Hepatocyte (in vitro differentiated cells): ENCODE results near the gene PRPSAP1. TPM values are rescaled to one million over a fixed set of nuclear protein-coding genes. Genes with fewer than 3 reads are reported as not detected.

Experiments
- DNase-seq: peaks from one replicate; pipeline ENCODE4 v3.0.0-alpha.2; 2016; ENCODE audit warnings: low spot score
- H2AFZ ChIP-seq: fragments of 200-600 bp; sonication (generic); 2 replicates; pipeline ENCODE4 v1.6.0; 2016; ENCODE audit warnings: antibody characterized with exemption, mild to moderate bottlenecking
- H3K27ac ChIP-seq: fragments of 200-600 bp; sonication (generic); 2 replicates; pipeline ENCODE4 v1.5.1; 2016; ENCODE audit warnings: mild to moderate bottlenecking
- H3K27me3 ChIP-seq: fragments of 200-600 bp; sonication (generic); 2 replicates; pipeline ENCODE4 v1.6.1; 2016
- H3K36me3 ChIP-seq: fragments of 200-600 bp; sonication (generic); replicated peaks from 2 replicates; pipeline ENCODE4 v1.5.1; 2016; ENCODE audit warnings: low read depth; ENCODE audit not compliant: insufficient read depth
- H3K4me1 ChIP-seq: fragments of 200-600 bp; sonication (generic); 2 replicates; pipeline ENCODE4 v1.5.1; 2016; ENCODE audit warnings: mild to moderate bottlenecking, moderate library complexity; ENCODE audit not compliant: insufficient read depth
- H3K4me2 ChIP-seq: fragments of 200-600 bp; sonication (generic); 2 replicates; pipeline ENCODE4 v1.6.0; 2016
- H3K4me3 ChIP-seq: fragments of 200-600 bp; sonication (generic); 2 replicates; pipeline ENCODE4 v1.5.1; 2016; ENCODE audit warnings: mild to moderate bottlenecking
- H3K79me2 ChIP-seq: fragments of 200-600 bp; sonication (generic); 2 replicates; pipeline ENCODE4 v1.6.0; 2017; ENCODE audit warnings: mild to moderate bottlenecking
- H3K9me2 ChIP-seq: fragments of 200-600 bp; sonication (generic); replicated peaks from 2 replicates; pipeline ENCODE4 v1.6.0; 2017; ENCODE audit warnings: mild to moderate bottlenecking; ENCODE audit not compliant: insufficient read depth
- H3K9me3 ChIP-seq: fragments of 200-600 bp; sonication (generic); 2 replicates; pipeline ENCODE4 v1.5.1; 2016; ENCODE audit warnings: low read depth, mild to moderate bottlenecking
- H4K20me1 ChIP-seq: fragments of 200-600 bp; sonication (generic); 2 replicates; pipeline ENCODE4 v1.6.0; 2016; ENCODE audit warnings: mild to moderate bottlenecking; ENCODE audit not compliant: insufficient read depth, poor library complexity, severe bottlenecking
- EZH2 ChIP-seq: fragments of 200-600 bp; sonication (generic); IDR thresholded peaks from 2 replicates; pipeline ENCODE4 v1.6.1; 2016; ENCODE audit warnings: antibody characterized with exemption, mild to moderate bottlenecking, borderline replicate concordance
- EZH2phosphoT487 ChIP-seq: fragments of 200-600 bp; sonication (generic); IDR thresholded peaks from one replicate; pipeline ENCODE4 v1.6.1; 2018; ENCODE audit warnings: antibody characterized with exemption, mild to moderate bottlenecking, low read depth, moderate library complexity; ENCODE audit not compliant: unreplicated experiment, severe bottlenecking
- WGBS: methylation state at CpG from one replicate; pipeline ENCODE4 v1.1.6; 2016; ENCODE audit warnings: low lambda C conversion rate; ENCODE audit errors: missing lambda C conversion rate; 5-methylcytosine and 5-hydroxymethylcytosine counted together
- polyA plus RNA-seq: library from polyadenylated mRNA; unstranded; fragments of >200 nt; fragmentation: Nextera tagmentation; extraction: Ambion mirVana; gene quantifications from 2 replicates; pipeline ENCODE4 v1.2.1, GENCODE V29; 2016
- total RNA-seq: library from RNA; depleted of rRNA; stranded (reverse); fragments of >200 nt; gene quantifications from 2 replicates; pipeline ENCODE4 v1.2.3, GENCODE V29; 2014
- TF ChIP-seq, protein P1 (sequence below): fragments of 200-600 bp; sonication (generic); IDR thresholded peaks from 2 replicates; pipeline ENCODE4 v1.5.1; 2016; ENCODE audit warnings: antibody characterized with exemption, mild to moderate bottlenecking; ENCODE audit not compliant: poor library complexity

Gene PRPSAP1
- total and polyA plus RNA-seq, 2 experiments from 2014 or later: 61.8 to 62.3 TPM

DNA sequence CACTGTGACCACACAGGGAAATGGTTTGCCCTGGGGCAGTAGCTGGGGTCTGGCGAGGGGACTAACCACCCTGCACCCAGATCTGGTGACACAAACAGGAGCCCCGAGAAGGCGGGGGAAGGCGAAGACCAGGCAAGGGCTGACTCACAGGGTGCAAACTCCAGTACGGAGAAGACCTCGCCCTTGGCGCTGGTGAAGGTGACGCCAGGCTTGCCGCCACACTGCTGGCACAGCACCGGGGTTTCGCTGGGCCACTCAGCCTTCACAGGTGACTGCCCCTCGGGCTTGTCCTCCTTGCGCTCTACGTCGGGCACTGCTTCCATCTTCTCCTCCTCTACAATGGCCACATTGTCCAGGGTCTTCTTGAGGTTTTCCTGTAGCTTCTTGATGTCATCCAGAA, 42.3 kb upstream of the PRPSAP1 start:
- Histone ChIP-seq H3K4me1 (no peaks in the 10 kb centered on the region), H4K20me1 (no peaks in the 10 kb centered on the region), H3K27me3 (no peaks in the 10 kb centered on the region), H3K9me2 (no peaks in the 10 kb centered on the region), H3K79me2 (no peaks in the 10 kb centered on the region), H3K9me3 (no peaks in the 10 kb centered on the region), H2AFZ (no peak overlapping the region), H3K4me2 (no peak overlapping the region), H3K27ac (no peak overlapping the region), H3K36me3 (no peaks in the 10 kb centered on the region), H3K4me3 (no peak overlapping the region)
- DNase-seq: no peak
- TF ChIP-seq EZH2phosphoT487: no peak
- TF ChIP-seq, protein P1, sequence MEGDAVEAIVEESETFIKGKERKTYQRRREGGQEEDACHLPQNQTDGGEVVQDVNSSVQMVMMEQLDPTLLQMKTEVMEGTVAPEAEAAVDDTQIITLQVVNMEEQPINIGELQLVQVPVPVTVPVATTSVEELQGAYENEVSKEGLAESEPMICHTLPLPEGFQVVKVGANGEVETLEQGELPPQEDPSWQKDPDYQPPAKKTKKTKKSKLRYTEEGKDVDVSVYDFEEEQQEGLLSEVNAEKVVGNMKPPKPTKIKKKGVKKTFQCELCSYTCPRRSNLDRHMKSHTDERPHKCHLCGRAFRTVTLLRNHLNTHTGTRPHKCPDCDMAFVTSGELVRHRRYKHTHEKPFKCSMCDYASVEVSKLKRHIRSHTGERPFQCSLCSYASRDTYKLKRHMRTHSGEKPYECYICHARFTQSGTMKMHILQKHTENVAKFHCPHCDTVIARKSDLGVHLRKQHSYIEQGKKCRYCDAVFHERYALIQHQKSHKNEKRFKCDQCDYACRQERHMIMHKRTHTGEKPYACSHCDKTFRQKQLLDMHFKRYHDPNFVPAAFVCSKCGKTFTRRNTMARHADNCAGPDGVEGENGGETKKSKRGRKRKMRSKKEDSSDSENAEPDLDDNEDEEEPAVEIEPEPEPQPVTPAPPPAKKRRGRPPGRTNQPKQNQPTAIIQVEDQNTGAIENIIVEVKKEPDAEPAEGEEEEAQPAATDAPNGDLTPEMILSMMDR: no peak
- no peak for TF ChIP-seq EZH2
- WGBS: 96% methylated on average over 15 of the region's 15 CpGs

DNA sequence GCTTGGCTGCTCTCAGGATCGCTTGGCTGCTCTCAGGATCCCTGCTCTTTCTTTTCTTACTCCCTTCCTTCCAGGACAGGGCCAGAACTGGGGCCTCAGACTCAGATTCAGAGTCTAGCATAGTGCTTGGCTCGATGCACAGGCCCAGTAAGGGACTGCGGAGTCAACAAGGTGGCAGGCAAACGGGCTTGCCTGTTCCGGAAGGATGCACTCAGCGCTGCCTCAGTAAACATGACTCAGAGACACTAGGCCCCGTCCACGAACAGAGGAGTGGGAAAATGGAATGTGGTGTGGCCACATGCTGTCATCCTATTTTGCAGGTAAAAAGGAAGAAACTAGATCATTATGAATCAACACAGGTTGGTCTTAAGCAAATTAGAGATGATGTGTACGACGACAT, 40.5 kb upstream of the PRPSAP1 start:
- Histone ChIP-seq H3K4me2 (no peak overlapping the region), H3K9me3 (no peaks in the 10 kb centered on the region), H4K20me1 (no peaks in the 10 kb centered on the region), H3K9me2 (no peaks in the 10 kb centered on the region), H3K36me3 (no peaks in the 10 kb centered on the region), H3K27ac (no peak overlapping the region), H3K79me2 (no peaks in the 10 kb centered on the region), H2AFZ (no peak overlapping the region), H3K4me3 (no peak overlapping the region), H3K4me1 (no peaks in the 10 kb centered on the region), H3K27me3 (no peaks in the 10 kb centered on the region)
- WGBS: 90% methylated on average over 10 of the region's 10 CpGs
- no peak for DNase-seq
- TF ChIP-seq EZH2phosphoT487: no peak
- no peak for TF ChIP-seq EZH2
- TF ChIP-seq, protein P1: no peak

DNA sequence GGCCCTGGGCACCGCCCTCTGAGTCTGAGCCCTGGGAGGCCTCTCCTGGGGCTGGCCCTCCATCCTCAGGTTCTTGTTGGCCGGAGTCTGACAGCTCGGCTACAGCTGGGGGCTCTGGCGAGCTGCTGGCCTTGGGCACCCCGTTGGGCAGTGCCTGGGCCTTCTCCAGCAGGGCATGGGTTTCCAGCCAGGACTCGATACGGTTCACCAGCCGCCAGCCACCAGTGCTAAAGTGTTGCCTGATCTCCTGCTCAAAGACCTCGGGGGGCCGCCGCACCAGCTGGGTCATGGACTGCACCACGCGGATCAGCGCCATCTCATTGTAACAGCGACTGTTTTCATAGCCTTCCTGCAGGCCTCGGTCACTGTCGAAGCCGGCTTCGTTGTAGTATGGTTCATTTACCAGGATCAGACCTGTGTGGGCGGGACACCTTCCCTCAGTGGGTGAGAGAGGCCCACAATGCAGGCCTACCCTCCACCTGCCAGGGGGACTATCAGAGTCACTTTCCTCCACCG, 37.5 kb upstream of the PRPSAP1 start:
- TF ChIP-seq, protein P1: no peak
- TF ChIP-seq EZH2 (no peak), EZH2phosphoT487 (no peak)
- no peaks in the 10 kb centered on the region for H3K27me3 ChIP-seq
- H2AFZ ChIP-seq: no peak overlapping the region
- no peak overlapping the region for H3K4me2 ChIP-seq
- no peaks in the 10 kb centered on the region for H3K9me2 ChIP-seq
- H3K27ac ChIP-seq: no peak overlapping the region
- no peak overlapping the region for H3K4me3 ChIP-seq
- H3K9me3 ChIP-seq: no peaks in the 10 kb centered on the region
- no peaks in the 10 kb centered on the region for H3K79me2 ChIP-seq
- H4K20me1 ChIP-seq: no peaks in the 10 kb centered on the region
- no peaks in the 10 kb centered on the region for H3K36me3 ChIP-seq
- WGBS: 94% methylated on average over 21 of the region's 21 CpGs
- no peak for DNase-seq
- H3K4me1 ChIP-seq: no peaks in the 10 kb centered on the region

DNA sequence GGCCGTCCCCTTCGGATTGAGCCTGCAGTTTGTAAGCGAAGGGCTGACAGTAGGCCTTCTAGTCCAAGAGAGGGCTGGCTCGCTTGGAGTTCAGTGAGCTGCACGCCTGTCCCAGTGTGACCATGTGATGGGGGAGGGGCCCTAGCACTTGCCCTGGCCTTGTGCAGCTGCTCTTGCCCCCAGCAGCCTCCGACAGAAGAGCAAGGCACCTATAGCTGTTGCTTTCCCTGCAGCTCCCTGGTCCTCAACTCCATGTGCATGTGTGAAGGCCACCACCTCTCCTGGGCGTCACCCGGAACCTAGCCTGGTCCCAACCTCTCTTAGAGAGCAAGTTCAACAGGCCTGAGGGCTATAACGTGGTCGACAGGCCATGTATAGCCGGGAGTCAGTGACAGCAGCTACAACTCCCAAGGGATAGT, 36.3 kb upstream of the PRPSAP1 start:
- no peaks in the 10 kb centered on the region for H3K9me2 ChIP-seq
- TF ChIP-seq EZH2phosphoT487 (no peak), EZH2 (no peak)
- TF ChIP-seq, protein P1: no peak
- H3K4me1 ChIP-seq: peaks cover 12% of the 10 kb centered on the region
- no peaks in the 10 kb centered on the region for H3K9me3 ChIP-seq
- H2AFZ ChIP-seq: no peak overlapping the region
- no peak overlapping the region for H3K27ac ChIP-seq
- DNase-seq: no peak
- no peaks in the 10 kb centered on the region for H3K79me2 ChIP-seq
- H3K4me3 ChIP-seq: no peak overlapping the region
- H3K27me3 ChIP-seq: peaks cover 7% of the 10 kb centered on the region
- H3K4me2 ChIP-seq: no peak overlapping the region
- WGBS: 80% methylated on average over 11 of the region's 11 CpGs
- H4K20me1 ChIP-seq: no peaks in the 10 kb centered on the region
- H3K36me3 ChIP-seq: no peaks in the 10 kb centered on the region
